Endometrium (tissue), 2 donors: ENCODE results near the gene MAGEA12.
"Not testable (repeated sequence)": the region's sequence is repeated elsewhere in the genome, so short reads cannot be mapped to it uniquely, and the experiment has no call there.

Experiments used
- FAIRE-seq: peaks from 2 replicates; lab custom pipeline; 2012; peaks lifted over from hg19 to GRCh38; lab: Jason Lieb, UNC
- donor health status: control.
- donor health status: control.

Gene MAGEA12, protein sequence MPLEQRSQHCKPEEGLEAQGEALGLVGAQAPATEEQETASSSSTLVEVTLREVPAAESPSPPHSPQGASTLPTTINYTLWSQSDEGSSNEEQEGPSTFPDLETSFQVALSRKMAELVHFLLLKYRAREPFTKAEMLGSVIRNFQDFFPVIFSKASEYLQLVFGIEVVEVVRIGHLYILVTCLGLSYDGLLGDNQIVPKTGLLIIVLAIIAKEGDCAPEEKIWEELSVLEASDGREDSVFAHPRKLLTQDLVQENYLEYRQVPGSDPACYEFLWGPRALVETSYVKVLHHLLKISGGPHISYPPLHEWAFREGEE

GRCh38 chrX:152733261-152733975 is at the start of gene MAGEA12, which contains the start of gene CSAG1:
Gene MAGEA12 (plus strand): TSS chrX:152733757. CDS start chrX:152736162, 2,405 bp downstream.
Gene CSAG1 (minus strand): TSS chrX:152733721. CDS start chrX:152732460, 1,261 bp downstream.
- FAIRE-seq = no peak

- FAIRE-seq = not testable (repeated sequence)
These were observed 35.3 kb upstream of the MAGEA12 start, which contains the start of gene MAGEA3 for GRCh38 chrX:152697952-152698931. Gene MAGEA3 (plus strand): TSS chrX:152698794. CDS start chrX:152700833, 2,039 bp downstream.

- not testable (repeated sequence) for FAIRE-seq
These were observed 33.2 kb upstream of the MAGEA12 start for GRCh38 chrX:152700390-152700789.

GRCh38 chrX:152706500-152706899 is 27.1 kb upstream of the MAGEA12 start:
- not testable (repeated sequence) for FAIRE-seq

DNA sequence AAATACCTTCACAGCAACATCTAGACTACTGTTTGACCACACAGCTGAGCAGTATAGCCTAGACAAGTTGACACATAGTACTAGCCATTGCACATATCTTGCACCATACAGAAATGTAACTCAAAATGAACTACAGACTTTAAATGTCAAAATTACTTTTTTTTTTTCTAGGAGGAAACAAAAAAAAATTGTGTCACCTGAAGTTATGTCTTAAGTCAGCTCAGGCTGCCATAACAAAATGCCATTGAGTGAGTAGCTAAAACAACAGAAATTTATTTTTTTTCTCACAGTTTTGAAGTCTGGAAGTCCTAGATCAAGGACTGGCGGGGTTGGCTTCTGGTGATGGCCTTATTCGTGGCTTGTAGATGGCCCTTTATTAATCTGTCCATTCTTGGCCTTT is 24.4 kb upstream of the MAGEA12 start, which contains the start of gene CSAG2:
Gene CSAG2, minus strand, starts transcription at position 101 of the 400 bp plus-strand sequence. CDS start 161 bp downstream, outside the sequence.
- not testable (repeated sequence) for FAIRE-seq

- FAIRE-seq = not testable (repeated sequence)
These were observed 20.4 kb upstream of the MAGEA12 start for GRCh38 chrX:152713195-152713594.

DNA sequence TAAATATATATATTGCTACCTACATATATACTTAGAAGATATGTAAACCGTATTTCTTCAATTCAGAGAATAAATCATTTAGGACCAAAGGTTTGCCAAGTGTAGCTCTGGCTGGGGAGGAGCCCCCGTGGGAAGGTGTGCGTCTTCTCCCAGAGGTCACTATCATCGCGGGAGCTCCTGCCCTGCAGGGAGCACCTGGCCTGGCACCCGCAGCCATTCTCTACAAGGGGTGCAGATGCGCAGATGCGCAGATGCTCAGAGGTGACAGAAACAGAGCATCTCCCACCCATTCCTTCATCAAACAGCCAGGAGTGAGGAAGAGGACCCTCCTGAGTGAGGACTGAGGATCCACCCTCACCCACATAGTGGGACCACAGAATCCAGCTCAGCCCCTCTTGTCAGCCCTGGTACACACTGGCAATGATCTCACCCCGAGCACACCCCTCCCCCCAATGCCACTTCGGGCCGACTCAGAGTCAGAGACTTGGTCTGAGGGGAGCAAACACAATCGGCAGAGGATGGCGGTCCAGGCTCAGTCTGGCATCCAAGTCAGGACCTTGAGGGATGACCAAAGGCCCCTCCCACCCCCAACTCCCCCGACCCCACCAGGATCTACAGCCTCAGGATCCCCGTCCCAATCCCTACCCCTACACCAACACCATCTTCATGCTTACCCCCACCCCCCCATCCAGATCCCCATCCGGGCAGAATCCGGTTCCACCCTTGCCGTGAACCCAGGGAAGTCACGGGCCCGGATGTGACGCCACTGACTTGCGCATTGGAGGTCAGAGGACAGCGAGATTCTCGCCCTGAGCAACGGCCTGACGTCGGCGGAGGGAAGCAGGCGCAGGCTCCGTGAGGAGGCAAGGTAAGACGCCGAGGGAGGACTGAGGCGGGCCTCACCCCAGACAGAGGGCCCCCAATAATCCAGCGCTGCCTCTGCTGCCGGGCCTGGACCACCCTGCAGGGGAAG is 19.5 kb upstream of the MAGEA12 start, which contains the start of gene MAGEA2B:
Gene MAGEA2B, plus strand, starts transcription at position 814 of the 973 bp plus-strand sequence. CDS start 2,479 bp downstream, outside the sequence.
- FAIRE-seq = not testable (repeated sequence)

- no peak for FAIRE-seq
These were observed 8.1 kb upstream of the MAGEA12 start for GRCh38 chrX:152725409-152725808.

DNA sequence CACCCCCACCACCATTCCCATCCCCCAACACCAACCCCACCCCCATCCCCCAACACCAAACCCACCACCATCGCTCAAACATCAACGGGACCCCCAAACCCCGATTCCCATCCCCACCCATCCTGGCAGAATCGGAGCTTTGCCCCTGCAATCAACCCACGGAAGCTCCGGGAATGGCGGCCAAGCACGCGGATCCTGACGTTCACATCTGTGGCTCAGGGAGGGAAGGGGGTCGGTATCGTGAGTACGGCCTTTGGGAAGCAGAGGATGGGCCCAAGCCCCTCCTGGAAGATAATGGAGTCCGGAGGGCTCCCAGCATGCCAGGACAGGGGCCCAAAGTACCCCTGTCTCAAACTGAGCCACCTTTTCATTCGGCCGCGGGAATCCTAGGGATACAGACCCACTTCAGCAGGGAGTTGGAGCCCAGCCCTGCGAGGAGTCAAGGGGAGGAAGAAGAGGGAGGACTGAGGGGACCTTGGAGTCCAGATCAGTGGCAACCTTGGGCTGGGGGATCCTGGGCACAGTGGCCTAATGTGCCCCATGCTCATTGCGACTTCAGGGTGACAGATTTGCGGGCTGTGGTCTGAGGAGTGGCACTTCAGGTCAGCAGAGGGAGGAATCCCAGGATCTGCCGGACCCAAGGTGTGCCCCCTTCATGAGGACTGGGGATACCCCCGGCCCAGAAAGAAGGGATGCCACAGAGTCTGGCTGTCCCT is 744 bp downstream of the MAGEA12 start:
- not testable (repeated sequence) for FAIRE-seq

DNA sequence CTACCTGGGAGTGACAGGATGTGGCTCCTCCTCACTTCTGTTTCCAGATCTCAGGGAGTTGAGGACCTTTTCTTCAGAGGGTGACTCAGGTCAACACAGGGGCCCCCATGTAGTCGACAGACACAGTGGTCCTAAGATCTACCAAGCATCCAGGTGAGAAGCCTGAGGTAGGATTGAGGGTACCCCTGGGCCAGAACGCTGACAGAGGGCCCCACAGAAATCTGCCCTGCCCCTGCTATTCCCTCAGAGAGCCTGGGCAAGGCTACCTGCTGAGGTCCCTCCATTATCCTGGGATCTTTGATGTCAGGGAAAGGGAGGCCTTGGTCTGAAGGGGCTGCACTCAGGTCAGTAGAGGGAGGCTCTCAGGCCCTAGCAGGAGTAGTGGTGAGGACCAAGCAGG is 1.5 kb downstream of the MAGEA12 start:
- no peak for FAIRE-seq

DNA sequence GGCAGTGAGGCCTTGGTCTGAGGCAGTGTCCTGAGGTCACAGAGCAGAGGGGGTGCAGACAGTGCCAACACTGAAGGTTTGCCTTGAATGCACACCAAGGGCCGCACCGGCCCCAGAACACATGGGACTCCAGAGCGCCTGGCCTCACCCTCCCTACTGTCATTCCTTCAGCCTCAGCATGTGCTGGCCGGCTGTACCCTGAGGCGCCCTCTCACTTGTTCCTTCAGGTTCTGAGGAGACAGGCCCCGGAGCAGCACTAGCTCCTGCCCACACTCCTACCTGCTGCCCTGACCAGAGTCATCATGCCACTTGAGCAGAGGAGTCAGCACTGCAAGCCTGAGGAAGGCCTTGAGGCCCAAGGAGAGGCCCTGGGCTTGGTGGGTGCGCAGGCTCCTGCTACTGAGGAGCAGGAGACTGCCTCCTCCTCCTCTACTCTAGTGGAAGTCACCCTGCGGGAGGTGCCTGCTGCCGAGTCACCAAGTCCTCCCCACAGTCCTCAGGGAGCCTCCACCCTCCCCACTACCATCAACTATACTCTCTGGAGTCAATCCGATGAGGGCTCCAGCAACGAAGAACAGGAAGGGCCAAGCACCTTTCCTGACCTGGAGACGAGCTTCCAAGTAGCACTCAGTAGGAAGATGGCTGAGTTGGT is 2.4 kb downstream of the MAGEA12 start:
- FAIRE-seq = no peak

GRCh38 chrX:152736528-152736927 is 3.0 kb downstream of the MAGEA12 start:
- FAIRE-seq = not testable (repeated sequence)

GRCh38 chrX:152738560-152738959 is 5.0 kb downstream of the MAGEA12 start:
- no peak for FAIRE-seq

GRCh38 chrX:152753686-152754650 is 20.4 kb downstream of the MAGEA12 start, which contains the start of gene MAGEA2:
Gene MAGEA2 (minus strand): TSS chrX:152753842. CDS start chrX:152751363, 2,479 bp downstream.
- FAIRE-seq = not testable (repeated sequence)

DNA sequence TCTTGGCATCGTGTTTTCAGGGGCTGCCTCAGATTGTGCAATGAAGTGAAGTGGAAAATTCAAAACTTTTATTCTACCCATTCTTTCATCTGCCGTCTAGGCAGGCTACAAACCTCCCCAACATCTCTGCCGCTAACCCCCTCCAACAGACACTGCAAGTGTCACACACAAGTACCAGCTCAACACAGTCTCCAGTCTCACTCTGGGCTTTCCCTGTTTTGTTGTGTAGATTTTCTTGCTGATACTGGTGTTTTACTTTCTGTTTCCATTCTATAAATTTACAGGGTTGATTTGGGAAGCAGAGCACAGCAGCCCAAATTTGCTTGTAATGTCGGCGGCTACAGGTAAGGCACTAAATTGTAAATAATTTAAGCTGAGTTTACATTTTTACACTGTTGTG is 21.3 kb downstream of the MAGEA12 start:
- not testable (repeated sequence) for FAIRE-seq

GRCh38 chrX:152758918-152759317 is 25.4 kb downstream of the MAGEA12 start, which contains the start of gene CSAG3:
Gene CSAG3 (plus strand): TSS chrX:152759218.
- not testable (repeated sequence) for FAIRE-seq

DNA sequence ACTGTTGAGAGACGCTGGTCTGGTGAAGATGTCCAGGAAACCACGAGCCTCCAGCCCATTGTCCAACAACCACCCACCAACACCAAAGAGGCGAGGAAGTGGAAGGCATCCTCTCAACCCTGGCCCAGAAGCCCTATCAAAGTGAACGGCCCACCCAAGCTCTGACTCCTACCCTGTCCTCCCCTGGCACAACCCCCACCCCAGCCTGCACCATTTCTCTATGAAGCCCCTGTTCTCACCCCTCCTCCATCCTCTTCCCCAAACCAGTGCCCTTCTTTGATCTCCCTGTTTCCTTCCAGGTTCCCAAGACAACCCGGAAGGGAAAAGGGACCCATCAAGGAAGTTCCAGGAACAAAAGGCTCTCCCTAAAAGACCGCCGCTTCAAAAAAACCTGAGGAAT is 26.0 kb downstream of the MAGEA12 start:
- not testable (repeated sequence) for FAIRE-seq

GRCh38 chrX:152761582-152761981 is 28.0 kb downstream of the MAGEA12 start:
- FAIRE-seq = not testable (repeated sequence)
